ENCODE data around the gene GOT1. TPM values are rescaled to one million over a fixed set of nuclear protein-coding genes. Genes with fewer than 3 reads are reported as not detected.

Gene GOT1
- total and polyA plus RNA-seq, 2 of the 8 experiments (the other 6 are each of a cell fraction or from before 2014, with no cell fraction given) = 16.7 to 47.0 TPM

GRCh38 chr10:99403674-99404073 lies 26.8 kb downstream of the GOT1 start:
- H3K4me2 ChIP-seq (ENCODE audit: insufficient read depth in 1 of 2, low read depth in 2 of 2, low read length in 2 of 2) = no peak overlapping the region

More at GRCh38 chr10:99403674-99404073, 26.8 kb downstream of the GOT1 start:
- no peak overlapping the region for H2BK5ac ChIP-seq (ENCODE audit: low read depth, low read length)
- no peak overlapping the region for H3K9ac ChIP-seq (replicated peaks in 1 of 4; ENCODE audit: extremely low read depth in 1 of 4, low read depth in 3 of 4, low read length in 3 of 4)
- H3K18ac ChIP-seq (ENCODE audit: extremely low read depth, low read length) = no peak overlapping the region
- peaks cover 2% of the 10 kb centered on the region; the same call in 1 of the 2 replicates for H3K79me1 ChIP-seq (ENCODE audit: low read depth, low read length)
- no peaks in the 10 kb centered on the region for H3K27me3 ChIP-seq (replicated peaks in 1 of 4; ENCODE audit: control insufficient read depth in 3 of 4, extremely low read depth in 1 of 4, insufficient read depth in 3 of 4, low read length in 3 of 4)
- no peak overlapping the region for H3K23ac ChIP-seq (ENCODE audit: insufficient read length)
- no peak overlapping the region for H3K56ac ChIP-seq (replicated peaks; ENCODE audit: insufficient read length, low read depth, low read length)
- no peak overlapping the region for H4K91ac ChIP-seq (replicated peaks; ENCODE audit: insufficient read length, low read length)
- H3K14ac ChIP-seq (ENCODE audit: insufficient read length) = no peak overlapping the region
- H2AK5ac ChIP-seq (ENCODE audit: low read depth, low read length) = no peak overlapping the region
- H2BK12ac ChIP-seq (ENCODE audit: low read depth, low read length) = no peak overlapping the region
- DNase-seq (ENCODE audit: low read depth in 1 of 2, low spot score in 2 of 2) = no peak
- H3K4me3 ChIP-seq (ENCODE audit: extremely low read depth in 1 of 4, insufficient read depth in 2 of 4, low read depth in 3 of 4, low read length in 4 of 4) = no peak overlapping the region
- TF ChIP-seq KDM1A (IDR thresholded peaks at IDR 0.05; ENCODE audit: borderline replicate concordance, low read length) (no peak), SP1 (IDR thresholded peaks at IDR 0.05; ENCODE audit: low read depth, low read length) (no peak)
- no peak overlapping the region for H4K8ac ChIP-seq (ENCODE audit: extremely low read depth, insufficient read depth, low read length)
- H3K4me1 ChIP-seq (replicated peaks in 1 of 4; ENCODE audit: control insufficient read depth in 3 of 4, insufficient read depth in 4 of 4, low read length in 3 of 4) = no peaks in the 10 kb centered on the region
- H4K20me1 ChIP-seq (replicated peaks in 1 of 2; ENCODE audit: control insufficient read depth in 1 of 2, insufficient read depth in 2 of 2, low read length in 2 of 2) = peaks cover 0 to 2% of the 10 kb centered on the region in 2 experiments
- no peak overlapping the region for H2BK120ac ChIP-seq (replicated peaks; ENCODE audit: low read depth, low read length)
- peaks cover 2 to 53% (median 28%) of the 10 kb centered on the region in 4 experiments; a peak in 6 of 8 replicates for H3K36me3 ChIP-seq (ENCODE audit: control insufficient read depth in 2 of 4, insufficient read depth in 4 of 4, low read length in 3 of 4)
- H4K5ac ChIP-seq (ENCODE audit: insufficient read length, low read depth, low read length) = no peak overlapping the region
- WGBS, 2 experiments (ENCODE audit: extremely low coverage in 1 of 2, insufficient coverage in 1 of 2, insufficient read length in 1 of 2, insufficient replicate concordance in 2 of 2, low coverage in 1 of 2, low lambda C conversion rate in 2 of 2, missing lambda C conversion rate in 1 of 2) = 93 to 100% methylated on average over 1 to 9 of the region's 9 CpGs
- FAIRE-seq = no peak
- ChIA-PET CTCF (ENCODE audit: partially characterized antibody) (interaction anchor here (0.5 to 1.7 kb wide), 5 partner anchors 9 to 612 kb away, joined by 3 to 8 read pairs (median 4); no protein-coding TSS in a partner anchor), POLR2A (ENCODE audit: partially characterized antibody) (interaction anchor here (1.2 to 1.4 kb wide), 3 partner anchors 9 to 256 kb away, joined by 3 to 4 read pairs (median 3); partner anchors contain the start of genes ENTPD7 and GOT1)
- no peaks in the 10 kb centered on the region for H3K23me2 ChIP-seq (ENCODE audit: low read depth, low read length)
- H3K27ac ChIP-seq (ENCODE audit: low read depth, low read length) = no peak overlapping the region
- no peak overlapping the region for H2AFZ ChIP-seq (ENCODE audit: low read length)
- no peaks in the 10 kb centered on the region for H3K79me2 ChIP-seq (ENCODE audit: control insufficient read depth in 1 of 2, insufficient read depth in 2 of 2, low read length in 2 of 2)
- H2BK15ac ChIP-seq (ENCODE audit: low read length) = no peak overlapping the region
- no peak overlapping the region for H2BK20ac ChIP-seq (ENCODE audit: low read length)
- H3K9me3 ChIP-seq (ENCODE audit: insufficient read depth in 2 of 2, low read depth in 1 of 2, low read length in 1 of 2) = no peaks in the 10 kb centered on the region
- no peak overlapping the region for H3K4ac ChIP-seq (replicated peaks; ENCODE audit: insufficient read length, low read depth, low read length)

All from H1 (cell line).